HG03280 (cell line): ENCODE results near the gene TEF.

Source experiments
- ATAC-seq: cut with Tn5 transposase; IDR thresholded peaks from one replicate; pipeline ENCODE4 v1.9.1; 2021; ENCODE audit warnings: mild to moderate bottlenecking, moderate library complexity; ENCODE audit not compliant: unreplicated experiment

The TEF gene

DNA sequence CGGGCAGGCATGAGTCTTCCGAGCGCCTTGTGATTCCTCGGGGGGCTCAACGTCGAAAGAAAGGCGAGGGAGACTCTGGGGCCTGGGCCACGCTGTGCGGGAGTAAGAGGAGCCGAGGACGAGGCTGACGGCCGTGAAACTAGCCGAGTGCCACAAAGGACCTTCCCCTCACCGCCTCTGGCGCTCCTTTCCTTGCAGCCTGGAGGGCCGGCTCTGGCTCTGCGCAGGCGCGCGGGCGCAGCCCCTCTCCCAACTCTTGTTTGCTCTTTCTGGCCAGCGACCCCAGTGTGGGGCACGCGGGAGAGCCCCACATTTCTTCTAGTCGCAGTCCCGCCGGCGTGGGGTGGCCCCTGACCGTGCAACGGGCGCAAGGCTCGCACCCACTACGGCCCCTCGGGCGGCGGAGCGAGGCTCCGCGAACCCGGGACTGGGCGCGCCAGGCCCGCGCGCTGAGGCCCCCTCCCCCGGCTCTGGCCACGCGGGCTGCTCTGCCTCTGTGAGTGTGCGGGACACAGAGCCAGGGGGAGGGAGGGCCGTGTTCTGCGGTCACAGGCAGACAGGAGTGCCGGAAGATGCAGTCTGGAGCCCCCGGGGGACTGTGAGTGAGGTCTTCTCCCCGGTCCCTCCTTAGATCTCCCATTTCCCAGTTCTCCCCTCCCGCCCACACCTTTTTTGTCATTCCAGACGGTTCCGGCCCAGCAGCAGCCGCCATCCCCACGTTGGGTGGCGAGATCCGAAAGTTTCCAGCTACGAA is 65.9 kb downstream of the TEF start:
- no peak for ATAC-seq

DNA sequence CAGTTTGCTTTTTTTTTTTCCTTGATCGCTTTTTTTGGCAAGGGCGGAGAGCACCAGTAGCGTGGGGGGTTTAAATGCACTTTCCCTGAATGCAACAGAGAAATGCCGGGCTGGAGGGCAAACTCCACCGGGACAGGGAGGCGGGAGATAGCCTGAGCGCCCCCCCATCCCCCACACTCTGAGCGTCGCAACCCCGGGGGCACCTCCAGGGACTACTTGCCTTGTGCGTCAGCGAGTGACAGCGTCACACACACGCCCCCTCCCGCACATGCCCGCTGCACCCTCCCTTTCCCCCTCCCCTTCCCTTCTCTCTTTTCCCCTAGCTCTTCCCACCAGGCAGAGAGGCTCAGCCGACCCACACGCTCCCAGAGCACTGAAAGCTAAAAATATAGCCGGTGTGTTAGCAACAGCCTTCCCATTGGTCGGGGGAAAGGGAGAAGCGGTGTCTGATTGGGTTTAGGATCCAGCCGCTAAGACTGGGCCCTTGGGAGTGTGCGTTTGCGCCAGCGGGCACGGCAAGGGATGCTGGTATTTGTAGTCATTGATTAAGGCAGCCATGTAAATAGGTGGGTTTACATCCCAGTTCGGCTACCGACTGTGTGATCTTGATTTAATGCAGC is 66.6 kb downstream of the TEF start:
- peak; percentile 49 for ATAC-seq
